DND-41 (cell line): Measurements from ENCODE around the gene KRT78.

ENCODE experiments used
- CTCF ChIP-seq: IDR thresholded peaks from 2 replicates; pipeline ENCODE4 v1.5.1; 2012; ENCODE audit warnings: borderline replicate concordance, low read length, moderate library complexity, mild to moderate bottlenecking; ENCODE audit not compliant: poor library complexity, severe bottlenecking; ENCODE audit errors: extremely low read depth
- EZH2 ChIP-seq: IDR thresholded peaks from 3 replicates; pipeline ENCODE4 v1.6.1; 2012; ENCODE audit warnings: borderline replicate concordance, low read depth, mild to moderate bottlenecking, moderate library complexity, low read length, inconsistent platforms; ENCODE audit not compliant: severe bottlenecking

- no peak for TF ChIP-seq CTCF
- TF ChIP-seq EZH2: no peak
These were observed 47.7 kb upstream of the KRT78 start for GRCh38 chr12:52896190-52897100.
